Stomach smooth muscle (tissue), 2 donors: ENCODE results near the gene TBC1D5.
"Not testable (repeated sequence)": the region's sequence is repeated elsewhere in the genome, so short reads cannot be mapped to it uniquely, and the experiment has no call there.

Source experiments
- H3K27ac ChIP-seq: one replicate; pipeline ENCODE4 v1.7.0; 2013; ENCODE audit warnings: mild to moderate bottlenecking, low read length, inconsistent platforms
- H3K27me3 ChIP-seq, 2 donors: one replicate each; pipeline ENCODE4 v1.7.0; 2013; ENCODE audit warnings: low read length in 2 of 2; ENCODE audit not compliant: insufficient read depth in 2 of 2, control insufficient read depth in 1 of 2
- H3K36me3 ChIP-seq, 2 donors: one replicate each; pipeline ENCODE4 v1.7.0; 2013; ENCODE audit warnings: low read length in 2 of 2; ENCODE audit not compliant: control insufficient read depth in 2 of 2, insufficient read depth in 2 of 2
- H3K4me1 ChIP-seq: one replicate; pipeline ENCODE4 v1.7.0; 2013; ENCODE audit warnings: low read length; ENCODE audit not compliant: control insufficient read depth, insufficient read depth
- H3K4me3 ChIP-seq, 2 donors: one replicate each; pipeline ENCODE4 v1.7.0; 2013; ENCODE audit warnings: low read length in 2 of 2
- H3K9ac ChIP-seq, 2 donors: one replicate each; pipeline ENCODE4 v1.7.0; 2013; ENCODE audit warnings: low read length in 2 of 2, mild to moderate bottlenecking in 1 of 2
- H3K9me3 ChIP-seq, 2 donors: one replicate each; pipeline ENCODE4 v1.7.0; 2013; ENCODE audit warnings: low read length in 2 of 2; ENCODE audit not compliant: control insufficient read depth in 2 of 2
- donor health status: healthy.
- donor health status: Pancreatic carcinoma.

The TBC1D5 gene

GRCh38 chr3:17514597-17514996 is 227.8 kb downstream of the TBC1D5 start:
- H3K27ac ChIP-seq, result no peak overlapping the region
- no peaks in the 10 kb centered on the region for H3K4me1 ChIP-seq
- H3K4me3 ChIP-seq, result no peak overlapping the region
- no peaks in the 10 kb centered on the region for H3K27me3 ChIP-seq
- H3K9ac ChIP-seq, result no peak overlapping the region
- H3K36me3 ChIP-seq, result no peaks in the 10 kb centered on the region
- no peaks in the 10 kb centered on the region for H3K9me3 ChIP-seq

DNA sequence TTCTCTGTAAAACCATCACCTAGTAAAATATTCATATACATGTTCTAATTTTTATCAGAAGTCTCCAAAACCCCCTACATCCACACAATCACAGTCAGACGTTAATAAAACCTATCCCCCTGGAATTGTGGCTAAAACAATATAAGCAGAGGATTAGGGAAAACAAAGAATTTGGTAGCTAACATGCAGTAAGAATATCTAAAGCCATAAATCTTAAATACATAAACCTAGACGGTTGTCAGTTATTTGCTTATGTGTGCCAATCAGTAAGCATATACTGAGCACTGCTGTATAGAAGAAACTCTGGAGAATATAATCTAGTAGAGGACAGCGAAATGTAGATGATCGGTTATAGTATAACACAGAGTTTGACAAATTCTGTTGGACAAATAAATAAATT is 232.2 kb downstream of the TBC1D5 start:
- no peak overlapping the region for H3K27ac ChIP-seq
- H3K4me3 ChIP-seq, result no peak overlapping the region
- no peaks in the 10 kb centered on the region for H3K27me3 ChIP-seq
- no peaks in the 10 kb centered on the region for H3K9me3 ChIP-seq
- no peaks in the 10 kb centered on the region for H3K36me3 ChIP-seq
- H3K4me1 ChIP-seq, result no peaks in the 10 kb centered on the region
- H3K9ac ChIP-seq, result no peak overlapping the region

DNA sequence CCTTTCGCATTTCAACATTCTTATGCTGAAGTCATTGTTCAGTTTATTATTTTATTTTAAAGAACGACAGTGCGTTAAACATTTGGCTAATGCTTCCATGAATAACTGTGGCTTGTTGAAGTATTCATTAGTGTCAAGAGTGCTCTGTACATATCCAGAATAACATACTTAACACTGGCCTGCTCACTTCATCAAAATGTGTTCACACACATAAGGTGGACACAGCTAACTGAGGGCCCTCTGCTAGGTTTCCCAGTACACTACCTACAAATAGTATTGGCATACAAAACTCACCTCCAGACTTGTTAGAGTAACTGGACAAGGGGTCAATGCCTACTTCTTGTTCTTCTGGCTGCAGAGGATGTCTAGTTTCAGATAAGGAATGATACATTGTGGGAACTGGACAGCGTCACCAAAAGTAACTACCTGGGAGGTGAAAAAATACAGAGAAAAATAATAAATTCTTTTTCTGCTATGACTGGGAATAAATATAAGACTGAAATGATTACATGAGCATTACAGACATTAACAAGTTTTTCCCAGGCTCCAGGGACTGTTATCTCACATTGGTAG is 234.2 kb downstream of the TBC1D5 start:
- no peak overlapping the region for H3K27ac ChIP-seq
- no peak overlapping the region for H3K9ac ChIP-seq
- H3K4me3 ChIP-seq, result no peak overlapping the region
- no peaks in the 10 kb centered on the region for H3K4me1 ChIP-seq
- no peaks in the 10 kb centered on the region for H3K27me3 ChIP-seq
- no peaks in the 10 kb centered on the region for H3K9me3 ChIP-seq
- H3K36me3 ChIP-seq, result no peaks in the 10 kb centered on the region

DNA sequence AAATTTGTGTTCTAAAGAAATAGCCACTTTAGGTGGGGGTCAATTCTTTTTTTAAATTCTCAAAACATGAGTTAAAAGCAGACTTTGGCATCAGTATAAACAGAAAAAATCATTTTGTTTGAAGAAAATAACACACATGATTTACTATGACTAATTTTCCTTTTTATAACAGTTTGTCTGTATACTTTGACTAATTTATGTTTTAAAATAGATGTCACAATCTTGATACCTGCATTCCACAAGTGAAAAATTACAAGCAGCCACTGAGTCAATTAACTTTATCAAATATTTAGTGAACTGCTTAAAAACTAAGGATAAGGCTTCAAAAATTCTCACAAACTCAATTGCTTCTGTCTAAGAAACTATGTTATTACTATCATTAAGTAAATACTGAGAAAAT is 235.0 kb downstream of the TBC1D5 start:
- Histone ChIP-seq H3K4me1 (no peaks in the 10 kb centered on the region), H3K9ac (no peak overlapping the region), H3K27ac (no peak overlapping the region), H3K9me3 (no peaks in the 10 kb centered on the region), H3K4me3 (no peak overlapping the region), H3K27me3 (no peaks in the 10 kb centered on the region), H3K36me3 (no peaks in the 10 kb centered on the region)

DNA sequence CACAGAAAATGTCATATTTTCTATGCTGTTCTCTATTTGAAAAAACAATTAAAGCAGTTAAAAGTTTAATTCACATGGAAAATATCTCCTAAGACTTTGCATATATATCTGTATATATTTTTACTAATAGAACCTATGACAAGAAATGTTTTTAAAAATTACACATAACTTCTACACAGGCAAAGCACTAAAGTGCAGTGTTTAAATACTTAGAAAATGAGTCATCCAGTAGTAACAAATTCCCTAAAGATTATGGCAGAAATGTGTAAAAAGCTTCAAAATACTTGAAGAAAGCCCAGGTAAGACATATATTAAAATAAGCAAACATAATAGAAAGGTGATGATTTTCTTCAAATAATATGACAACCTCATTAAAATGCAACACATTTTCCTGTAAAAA is 236.6 kb downstream of the TBC1D5 start:
- H3K9ac ChIP-seq, result no peak overlapping the region
- H3K27ac ChIP-seq, result no peak overlapping the region
- no peak overlapping the region for H3K4me3 ChIP-seq
- no peaks in the 10 kb centered on the region for H3K9me3 ChIP-seq
- H3K27me3 ChIP-seq, result no peaks in the 10 kb centered on the region
- no peaks in the 10 kb centered on the region for H3K4me1 ChIP-seq
- H3K36me3 ChIP-seq, result no peaks in the 10 kb centered on the region

DNA sequence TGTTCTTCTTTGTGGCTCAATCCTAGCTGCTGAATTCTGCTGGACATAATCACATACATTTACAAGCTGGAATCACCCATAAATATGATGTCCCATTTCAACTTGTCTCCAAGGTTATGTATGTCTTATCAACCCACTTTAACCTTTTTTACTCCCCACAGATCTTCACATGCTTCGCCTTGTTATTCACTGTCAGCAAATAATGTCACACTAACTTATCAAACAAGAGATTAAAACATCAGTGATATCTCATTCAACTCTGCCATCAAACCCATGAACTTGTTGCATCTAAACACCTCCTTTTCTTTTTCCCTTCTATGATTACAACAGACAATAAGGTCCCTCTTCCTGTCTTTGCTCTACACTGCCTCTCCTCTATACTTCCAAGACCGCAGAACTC is 240.7 kb downstream of the TBC1D5 start:
- H3K9me3 ChIP-seq, result no peaks in the 10 kb centered on the region
- no peak overlapping the region for H3K9ac ChIP-seq
- H3K4me1 ChIP-seq, result no peaks in the 10 kb centered on the region
- H3K27ac ChIP-seq, result no peak overlapping the region
- no peak overlapping the region for H3K4me3 ChIP-seq
- no peaks in the 10 kb centered on the region for H3K36me3 ChIP-seq
- H3K27me3 ChIP-seq, result no peaks in the 10 kb centered on the region

DNA sequence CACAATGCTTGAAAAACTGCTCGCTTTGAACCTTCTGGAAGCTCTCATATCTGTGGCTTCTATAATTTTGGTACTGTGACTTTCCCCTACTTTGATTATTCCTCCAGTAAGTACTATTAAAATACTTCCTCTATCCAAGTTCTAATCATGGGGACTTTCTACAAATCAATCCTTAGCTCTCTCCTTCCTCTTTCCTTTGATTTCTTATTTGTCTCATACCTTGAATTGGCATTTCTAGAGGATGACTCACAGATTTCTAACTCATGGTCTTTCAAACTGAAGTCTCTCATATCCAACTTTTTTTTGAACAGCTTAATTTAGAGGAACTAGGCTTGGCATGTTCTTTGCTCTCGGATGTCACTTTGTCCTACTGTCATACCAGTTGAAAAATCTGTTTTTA is 241.8 kb downstream of the TBC1D5 start:
- no peak overlapping the region for H3K9ac ChIP-seq
- no peaks in the 10 kb centered on the region for H3K36me3 ChIP-seq
- no peak overlapping the region for H3K4me3 ChIP-seq
- H3K27me3 ChIP-seq, result no peaks in the 10 kb centered on the region
- H3K9me3 ChIP-seq, result no peaks in the 10 kb centered on the region
- no peak overlapping the region for H3K27ac ChIP-seq
- H3K4me1 ChIP-seq, result no peaks in the 10 kb centered on the region

GRCh38 chr3:17494117-17494809 is 248.2 kb downstream of the TBC1D5 start:
- no peak overlapping the region for H3K27ac ChIP-seq
- no peaks in the 10 kb centered on the region for H3K4me1 ChIP-seq
- no peak overlapping the region for H3K9ac ChIP-seq
- no peaks in the 10 kb centered on the region for H3K9me3 ChIP-seq
- H3K36me3 ChIP-seq, result no peaks in the 10 kb centered on the region
- H3K4me3 ChIP-seq, result no peak overlapping the region
- H3K27me3 ChIP-seq, result no peaks in the 10 kb centered on the region

- no peaks in the 10 kb centered on the region for H3K36me3 ChIP-seq
- H3K9ac ChIP-seq, result no peak overlapping the region
- no peak overlapping the region for H3K4me3 ChIP-seq
- no peaks in the 10 kb centered on the region for H3K27me3 ChIP-seq
- H3K9me3 ChIP-seq, result no peaks in the 10 kb centered on the region
- no peaks in the 10 kb centered on the region for H3K4me1 ChIP-seq
- no peak overlapping the region for H3K27ac ChIP-seq
These were observed 250.8 kb downstream of the TBC1D5 start for GRCh38 chr3:17491601-17492000.

DNA sequence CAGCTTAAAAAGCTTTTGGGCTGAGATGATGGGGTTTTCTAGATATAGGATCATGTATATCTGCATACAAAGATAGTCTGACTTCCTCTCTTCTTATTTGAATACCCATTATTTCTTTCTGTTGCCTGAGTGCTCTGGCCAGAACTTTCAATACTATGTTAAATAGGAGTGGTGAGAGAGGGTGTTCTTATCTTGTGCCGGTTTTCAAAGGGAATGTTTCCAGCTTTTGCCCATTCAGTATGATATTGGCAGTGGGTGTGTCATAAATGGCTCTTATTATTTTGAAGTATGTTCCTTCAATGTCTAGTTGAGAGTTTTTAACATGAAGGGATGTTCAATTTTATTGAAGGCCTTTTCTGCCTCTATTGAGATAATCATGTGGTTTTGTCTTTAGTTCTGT is 251.2 kb downstream of the TBC1D5 start:
- not testable (repeated sequence) for H3K9me3 ChIP-seq, H3K27me3 ChIP-seq, H3K4me3 ChIP-seq, H3K27ac ChIP-seq, H3K4me1 ChIP-seq, H3K36me3 ChIP-seq, H3K9ac ChIP-seq

- Histone ChIP-seq H3K4me1 (no peaks in the 10 kb centered on the region), H3K27me3 (no peaks in the 10 kb centered on the region), H3K27ac (no peak overlapping the region), H3K9me3 (no peaks in the 10 kb centered on the region), H3K9ac (no peak overlapping the region), H3K4me3 (no peak overlapping the region), H3K36me3 (no peaks in the 10 kb centered on the region)
These were observed 253.3 kb downstream of the TBC1D5 start for GRCh38 chr3:17489139-17489538.
